ENCODE results near the gene PRF1. TPM values are rescaled to one million over a fixed set of nuclear protein-coding genes. Genes with fewer than 3 reads are reported as not detected.

Gene PRF1
- total and polyA plus RNA-seq, 2 donors (not counting 1 experiment from before 2014, with no cell fraction given): 1.0 to 1.9 TPM

DNA sequence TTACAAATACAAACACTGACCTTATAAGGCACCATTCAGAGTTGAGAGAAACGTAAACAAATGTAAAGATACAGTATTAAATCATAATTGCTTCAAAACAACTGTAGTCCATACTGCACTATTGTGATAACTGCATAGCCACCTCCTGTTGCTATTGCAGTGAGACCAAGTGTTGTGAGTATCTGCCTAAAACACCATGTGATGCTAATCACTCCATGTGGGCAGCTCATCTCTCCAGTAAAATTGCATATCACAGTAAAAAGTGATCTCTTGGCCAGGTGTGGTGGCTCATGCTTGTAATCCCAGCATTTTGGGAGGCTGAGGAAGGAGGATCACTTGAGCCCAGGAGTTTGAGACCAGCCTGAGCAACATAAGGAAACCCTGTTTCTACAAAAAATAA is 26.8 kb upstream of the PRF1 start:
- DNase-seq: no peak
- Histone ChIP-seq H3K9ac (ENCODE audit: low read length) (no peak overlapping the region), H3K4me2 (replicated peaks; ENCODE audit: low read depth, low read length, poor library complexity, severe bottlenecking) (no peak overlapping the region), H3K79me2 (ENCODE audit: control insufficient read depth, insufficient read depth, low read length) (no peaks in the 10 kb centered on the region), H3K4me3 (ENCODE audit: control extremely low read depth in 1 of 5, extremely low read depth in 1 of 5, insufficient read depth in 1 of 5, low read depth in 2 of 5, low read length in 4 of 5) (no peak overlapping the region), H4K20me1 (ENCODE audit: control insufficient read depth, insufficient read depth, low read length, poor library complexity, severe bottlenecking) (no peaks in the 10 kb centered on the region), H3K9me3 (ENCODE audit: control extremely low read depth in 1 of 3, control insufficient read depth in 2 of 3, insufficient read depth in 1 of 3, low read length in 2 of 3) (peaks cover 2 to 13% (median 6%) of the 10 kb centered on the region in 3 donors), H3K27ac (ENCODE audit: low read length in 2 of 2) (no peak overlapping the region), H3K4me1 (ENCODE audit: control insufficient read depth in 2 of 2, insufficient read depth in 2 of 2, low read length in 2 of 2) (no peaks in the 10 kb centered on the region), H3K27me3 (replicated peaks in 1 of 4; ENCODE audit: control extremely low read depth in 1 of 4, control insufficient read depth in 3 of 4, insufficient read depth in 4 of 4, low read length in 3 of 4) (no peaks in the 10 kb centered on the region), H2AFZ (ENCODE audit: insufficient read depth, low read depth, low read length, poor library complexity, severe bottlenecking) (no peak overlapping the region), H3K36me3 (replicated peaks in 1 of 2; ENCODE audit: control extremely low read depth in 1 of 2, control insufficient read depth in 1 of 2, extremely low read depth in 1 of 2, insufficient read depth in 2 of 2, low read length in 1 of 2) (no peaks in the 10 kb centered on the region)
- Mint-ChIP-seq H3K4me1 (no peaks in the 10 kb centered on the region), H3K27ac (no peak overlapping the region), H3K9me3 (ENCODE audit: insufficient read depth) (peaks cover 2% of the 10 kb centered on the region), H3K27me3 (peaks cover 13% of the 10 kb centered on the region), H3K4me3 (no peak overlapping the region)
- ChIA-PET CTCF (no interaction called here), POLR2A (no interaction called here)
- no peak for TF ChIP-seq EZH2 (IDR thresholded peaks at IDR 0.05; ENCODE audit: borderline replicate concordance, insufficient read depth, low read depth, low read length, poor library complexity, severe bottlenecking)
- TF ChIP-seq, protein P1, sequence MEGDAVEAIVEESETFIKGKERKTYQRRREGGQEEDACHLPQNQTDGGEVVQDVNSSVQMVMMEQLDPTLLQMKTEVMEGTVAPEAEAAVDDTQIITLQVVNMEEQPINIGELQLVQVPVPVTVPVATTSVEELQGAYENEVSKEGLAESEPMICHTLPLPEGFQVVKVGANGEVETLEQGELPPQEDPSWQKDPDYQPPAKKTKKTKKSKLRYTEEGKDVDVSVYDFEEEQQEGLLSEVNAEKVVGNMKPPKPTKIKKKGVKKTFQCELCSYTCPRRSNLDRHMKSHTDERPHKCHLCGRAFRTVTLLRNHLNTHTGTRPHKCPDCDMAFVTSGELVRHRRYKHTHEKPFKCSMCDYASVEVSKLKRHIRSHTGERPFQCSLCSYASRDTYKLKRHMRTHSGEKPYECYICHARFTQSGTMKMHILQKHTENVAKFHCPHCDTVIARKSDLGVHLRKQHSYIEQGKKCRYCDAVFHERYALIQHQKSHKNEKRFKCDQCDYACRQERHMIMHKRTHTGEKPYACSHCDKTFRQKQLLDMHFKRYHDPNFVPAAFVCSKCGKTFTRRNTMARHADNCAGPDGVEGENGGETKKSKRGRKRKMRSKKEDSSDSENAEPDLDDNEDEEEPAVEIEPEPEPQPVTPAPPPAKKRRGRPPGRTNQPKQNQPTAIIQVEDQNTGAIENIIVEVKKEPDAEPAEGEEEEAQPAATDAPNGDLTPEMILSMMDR (IDR thresholded peaks at IDR 0.05): no peak
- no peak for ATAC-seq (ENCODE audit: low read depth)
- WGBS (ENCODE audit: insufficient coverage): no CpG with 5 or more reads among the region's 1 CpG
- intact Hi-C loops (cut with micrococcal nuclease): no loop called here

DNA sequence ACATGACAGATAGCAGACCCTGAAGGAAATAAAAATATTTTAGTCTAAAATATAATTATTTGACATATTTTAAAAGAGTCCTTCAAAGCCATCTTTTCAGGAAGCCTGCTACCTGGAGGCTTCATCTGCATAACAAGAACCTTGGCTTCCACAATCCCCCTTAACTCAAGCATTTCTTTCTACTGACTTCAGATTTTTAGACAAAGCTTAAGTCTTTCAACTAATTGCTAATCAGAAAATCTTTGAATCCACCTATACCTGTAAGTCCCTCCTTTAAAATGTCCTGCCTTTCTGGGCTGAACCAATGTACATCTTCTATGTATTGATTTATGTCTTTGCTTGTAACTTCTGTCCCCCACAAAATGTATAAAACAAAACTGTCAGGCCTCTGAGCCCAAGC is 23.5 kb upstream of the PRF1 start:
- intact Hi-C loops (cut with micrococcal nuclease): no loop called here
- CTCF ChIA-PET: no interaction called here

More for the DNA sequence above, 23.5 kb upstream of the PRF1 start:
- Histone ChIP-seq H3K4me2 (replicated peaks; ENCODE audit: low read depth, low read length, poor library complexity, severe bottlenecking) (no peak overlapping the region), H3K9ac (ENCODE audit: low read length) (no peak overlapping the region), H3K27ac (ENCODE audit: low read length in 2 of 2) (no peak overlapping the region), H3K36me3 (replicated peaks in 1 of 2; ENCODE audit: control extremely low read depth in 1 of 2, control insufficient read depth in 1 of 2, extremely low read depth in 1 of 2, insufficient read depth in 2 of 2, low read length in 1 of 2) (no peaks in the 10 kb centered on the region), H2AFZ (ENCODE audit: insufficient read depth, low read depth, low read length, poor library complexity, severe bottlenecking) (no peak overlapping the region), H3K4me3 (ENCODE audit: control extremely low read depth in 1 of 5, extremely low read depth in 1 of 5, insufficient read depth in 1 of 5, low read depth in 2 of 5, low read length in 4 of 5) (no peak overlapping the region), H3K27me3 (replicated peaks in 1 of 4; ENCODE audit: control extremely low read depth in 1 of 4, control insufficient read depth in 3 of 4, insufficient read depth in 4 of 4, low read length in 3 of 4) (no peaks in the 10 kb centered on the region), H4K20me1 (ENCODE audit: control insufficient read depth, insufficient read depth, low read length, poor library complexity, severe bottlenecking) (no peaks in the 10 kb centered on the region), H3K9me3 (ENCODE audit: control extremely low read depth in 1 of 3, control insufficient read depth in 2 of 3, insufficient read depth in 1 of 3, low read length in 2 of 3) (peaks cover 2 to 28% (median 6%) of the 10 kb centered on the region in 3 donors), H3K4me1 (ENCODE audit: control insufficient read depth in 2 of 2, insufficient read depth in 2 of 2, low read length in 2 of 2) (no peaks in the 10 kb centered on the region), H3K79me2 (ENCODE audit: control insufficient read depth, insufficient read depth, low read length) (no peaks in the 10 kb centered on the region)
- Mint-ChIP-seq H3K27me3 (peaks cover 6% of the 10 kb centered on the region), H3K27ac (no peak overlapping the region), H3K4me3 (no peak overlapping the region), H3K9me3 (ENCODE audit: insufficient read depth) (peaks cover 4% of the 10 kb centered on the region), H3K4me1 (no peaks in the 10 kb centered on the region)
- POLR2A ChIA-PET: no interaction called here
- DNase-seq (no peak), ATAC-seq (ENCODE audit: low read depth) (no peak)
- TF ChIP-seq, protein P1 (IDR thresholded peaks at IDR 0.05): no peak
- TF ChIP-seq EZH2 (IDR thresholded peaks at IDR 0.05; ENCODE audit: borderline replicate concordance, insufficient read depth, low read depth, low read length, poor library complexity, severe bottlenecking): no peak
